Stomach smooth muscle (tissue), 2 donors: Measurements from ENCODE around the gene CCDC18.
A peak's percentile ranks its signal among the peaks of the same experiment; 100 is the strongest.

Source experiments
- H3K27ac ChIP-seq: one replicate; pipeline ENCODE4 v1.7.0; 2013; ENCODE audit warnings: mild to moderate bottlenecking, low read length, inconsistent platforms
- H3K27me3 ChIP-seq, 2 donors: one replicate each; pipeline ENCODE4 v1.7.0; 2013; ENCODE audit warnings: low read length in 2 of 2; ENCODE audit not compliant: insufficient read depth in 2 of 2, control insufficient read depth in 1 of 2
- H3K36me3 ChIP-seq, 2 donors: one replicate each; pipeline ENCODE4 v1.7.0; 2013; ENCODE audit warnings: low read length in 2 of 2; ENCODE audit not compliant: control insufficient read depth in 2 of 2, insufficient read depth in 2 of 2
- H3K4me1 ChIP-seq: one replicate; pipeline ENCODE4 v1.7.0; 2013; ENCODE audit warnings: low read length; ENCODE audit not compliant: control insufficient read depth, insufficient read depth
- H3K4me3 ChIP-seq, 2 donors: one replicate each; pipeline ENCODE4 v1.7.0; 2013; ENCODE audit warnings: low read length in 2 of 2
- H3K9ac ChIP-seq, 2 donors: one replicate each; pipeline ENCODE4 v1.7.0; 2013; ENCODE audit warnings: low read length in 2 of 2, mild to moderate bottlenecking in 1 of 2
- H3K9me3 ChIP-seq, 2 donors: one replicate each; pipeline ENCODE4 v1.7.0; 2013; ENCODE audit warnings: low read length in 2 of 2; ENCODE audit not compliant: control insufficient read depth in 2 of 2
- donor health status: healthy.
- donor health status: Pancreatic carcinoma.

The CCDC18 gene, protein sequence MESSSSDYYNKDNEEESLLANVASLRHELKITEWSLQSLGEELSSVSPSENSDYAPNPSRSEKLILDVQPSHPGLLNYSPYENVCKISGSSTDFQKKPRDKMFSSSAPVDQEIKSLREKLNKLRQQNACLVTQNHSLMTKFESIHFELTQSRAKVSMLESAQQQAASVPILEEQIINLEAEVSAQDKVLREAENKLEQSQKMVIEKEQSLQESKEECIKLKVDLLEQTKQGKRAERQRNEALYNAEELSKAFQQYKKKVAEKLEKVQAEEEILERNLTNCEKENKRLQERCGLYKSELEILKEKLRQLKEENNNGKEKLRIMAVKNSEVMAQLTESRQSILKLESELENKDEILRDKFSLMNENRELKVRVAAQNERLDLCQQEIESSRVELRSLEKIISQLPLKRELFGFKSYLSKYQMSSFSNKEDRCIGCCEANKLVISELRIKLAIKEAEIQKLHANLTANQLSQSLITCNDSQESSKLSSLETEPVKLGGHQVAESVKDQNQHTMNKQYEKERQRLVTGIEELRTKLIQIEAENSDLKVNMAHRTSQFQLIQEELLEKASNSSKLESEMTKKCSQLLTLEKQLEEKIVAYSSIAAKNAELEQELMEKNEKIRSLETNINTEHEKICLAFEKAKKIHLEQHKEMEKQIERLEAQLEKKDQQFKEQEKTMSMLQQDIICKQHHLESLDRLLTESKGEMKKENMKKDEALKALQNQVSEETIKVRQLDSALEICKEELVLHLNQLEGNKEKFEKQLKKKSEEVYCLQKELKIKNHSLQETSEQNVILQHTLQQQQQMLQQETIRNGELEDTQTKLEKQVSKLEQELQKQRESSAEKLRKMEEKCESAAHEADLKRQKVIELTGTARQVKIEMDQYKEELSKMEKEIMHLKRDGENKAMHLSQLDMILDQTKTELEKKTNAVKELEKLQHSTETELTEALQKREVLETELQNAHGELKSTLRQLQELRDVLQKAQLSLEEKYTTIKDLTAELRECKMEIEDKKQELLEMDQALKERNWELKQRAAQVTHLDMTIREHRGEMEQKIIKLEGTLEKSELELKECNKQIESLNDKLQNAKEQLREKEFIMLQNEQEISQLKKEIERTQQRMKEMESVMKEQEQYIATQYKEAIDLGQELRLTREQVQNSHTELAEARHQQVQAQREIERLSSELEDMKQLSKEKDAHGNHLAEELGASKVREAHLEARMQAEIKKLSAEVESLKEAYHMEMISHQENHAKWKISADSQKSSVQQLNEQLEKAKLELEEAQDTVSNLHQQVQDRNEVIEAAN (N-terminal part only)

GRCh38 chr1:93180723-93181613, at the start of gene CCDC18:
TSS of gene CCDC18 (plus strand) at chr1:93180724. CDS start at chr1:93183362, 2,638 bp downstream.
- H3K4me3 ChIP-seq, result peak within 1 kb of the TSS; percentile 91 to 96
- peak within 1 kb of the TSS; percentile 99 for H3K27ac ChIP-seq
- peaks cover 3% of the 10 kb centered on the region for H3K4me1 ChIP-seq
- no peaks in the 10 kb centered on the region for H3K36me3 ChIP-seq
- no peaks in the 10 kb centered on the region for H3K27me3 ChIP-seq
- H3K9ac ChIP-seq, result peak within 1 kb of the TSS; percentile 98 to 99
- no peaks in the 10 kb centered on the region for H3K9me3 ChIP-seq

DNA sequence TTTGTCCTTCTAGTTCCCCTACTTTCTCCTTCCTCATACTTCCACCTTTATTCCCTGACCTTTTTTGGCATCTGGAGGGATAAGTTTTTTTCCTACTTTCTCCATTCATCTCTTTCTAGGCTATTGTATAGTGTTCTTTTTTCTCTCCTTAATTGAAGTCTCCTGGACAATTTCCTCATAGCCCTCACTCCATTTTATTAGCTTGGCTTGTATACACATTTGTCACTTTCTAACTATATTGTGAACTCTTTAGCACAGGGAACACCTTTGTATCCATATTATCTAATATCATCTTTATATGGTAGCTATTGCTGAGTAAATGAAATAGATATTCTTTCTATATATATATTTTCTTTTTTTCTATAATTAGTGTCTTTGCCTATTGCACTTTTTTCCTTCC, 47.9 kb upstream of the CCDC18 start:
- Histone ChIP-seq H3K27me3 (no peaks in the 10 kb centered on the region), H3K27ac (no peak overlapping the region), H3K4me1 (no peaks in the 10 kb centered on the region), H3K36me3 (peaks cover 6 to 21% of the 10 kb centered on the region in 2 donors), H3K9ac (no peak overlapping the region), H3K4me3 (no peak overlapping the region), H3K9me3 (no peaks in the 10 kb centered on the region)

- H3K9me3 ChIP-seq, result no peaks in the 10 kb centered on the region
- no peak overlapping the region for H3K27ac ChIP-seq
- H3K27me3 ChIP-seq, result no peaks in the 10 kb centered on the region
- no peak overlapping the region for H3K4me3 ChIP-seq
- no peak overlapping the region for H3K9ac ChIP-seq
- H3K36me3 ChIP-seq, result peaks cover 6 to 24% of the 10 kb centered on the region in 2 donors
- no peaks in the 10 kb centered on the region for H3K4me1 ChIP-seq
These were observed 44.1 kb upstream of the CCDC18 start for GRCh38 chr1:93136445-93136844.

GRCh38 chr1:93137604-93138292, 42.8 kb upstream of the CCDC18 start:
- H3K9me3 ChIP-seq, result no peaks in the 10 kb centered on the region
- H3K27ac ChIP-seq, result no peak overlapping the region
- peaks cover 6 to 24% of the 10 kb centered on the region in 2 donors for H3K36me3 ChIP-seq
- H3K4me3 ChIP-seq, result no peak overlapping the region
- no peaks in the 10 kb centered on the region for H3K4me1 ChIP-seq
- H3K27me3 ChIP-seq, result no peaks in the 10 kb centered on the region
- H3K9ac ChIP-seq, result no peak overlapping the region

DNA sequence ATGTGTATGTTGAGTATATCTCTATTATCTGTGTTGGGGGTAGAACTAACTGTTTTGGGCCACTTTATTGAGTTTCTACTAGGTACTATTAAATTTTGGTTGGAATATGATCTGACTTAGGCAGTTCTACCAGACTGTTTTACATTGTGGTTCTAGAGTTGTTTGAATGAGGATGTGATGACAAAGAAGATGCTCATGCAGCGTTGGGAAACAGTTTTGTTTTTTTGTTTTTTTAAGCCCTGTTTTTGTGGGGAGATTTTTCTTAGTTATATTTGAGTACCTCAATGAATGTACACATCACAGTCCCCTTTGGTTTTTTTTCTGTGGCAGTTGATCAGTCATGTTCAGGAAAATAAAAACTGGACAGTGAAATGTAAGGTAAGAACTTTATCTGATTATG, 40.4 kb upstream of the CCDC18 start:
- Histone ChIP-seq H3K27ac (no peak overlapping the region), H3K36me3 (peaks cover 4 to 16% of the 10 kb centered on the region in 2 donors), H3K27me3 (no peaks in the 10 kb centered on the region), H3K4me1 (no peaks in the 10 kb centered on the region), H3K9ac (no peak overlapping the region), H3K9me3 (no peaks in the 10 kb centered on the region), H3K4me3 (no peak overlapping the region)

DNA sequence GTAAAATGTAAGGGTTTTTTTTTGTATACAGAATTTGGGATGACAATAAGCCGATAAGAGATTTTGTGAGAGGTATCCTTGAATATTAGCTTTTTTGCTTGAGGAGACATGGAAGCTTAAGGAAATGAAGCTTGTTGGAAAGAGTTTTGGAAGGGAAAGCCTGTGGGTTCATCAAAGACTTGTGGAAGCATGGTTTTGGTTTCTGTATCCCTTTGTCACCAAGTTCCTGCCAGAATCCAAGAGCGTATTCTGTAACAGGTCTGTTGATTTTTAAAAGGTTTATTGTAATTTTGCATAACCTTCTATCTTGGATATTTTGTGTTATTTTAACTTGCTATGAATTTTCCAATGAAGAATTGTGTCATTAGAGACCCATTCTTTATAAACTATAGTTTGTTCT, 38.4 kb upstream of the CCDC18 start:
- no peak overlapping the region for H3K9ac ChIP-seq
- H3K4me1 ChIP-seq, result no peaks in the 10 kb centered on the region
- H3K36me3 ChIP-seq, result peaks cover 0 to 7% of the 10 kb centered on the region in 2 donors
- H3K9me3 ChIP-seq, result no peaks in the 10 kb centered on the region
- H3K27ac ChIP-seq, result no peak overlapping the region
- H3K4me3 ChIP-seq, result no peak overlapping the region
- H3K27me3 ChIP-seq, result no peaks in the 10 kb centered on the region

GRCh38 chr1:93143136-93143535, 37.4 kb upstream of the CCDC18 start:
- Histone ChIP-seq H3K4me3 (no peak overlapping the region), H3K27me3 (no peaks in the 10 kb centered on the region), H3K4me1 (no peaks in the 10 kb centered on the region), H3K9me3 (no peaks in the 10 kb centered on the region), H3K36me3 (no peaks in the 10 kb centered on the region), H3K27ac (no peak overlapping the region), H3K9ac (no peak overlapping the region)

DNA sequence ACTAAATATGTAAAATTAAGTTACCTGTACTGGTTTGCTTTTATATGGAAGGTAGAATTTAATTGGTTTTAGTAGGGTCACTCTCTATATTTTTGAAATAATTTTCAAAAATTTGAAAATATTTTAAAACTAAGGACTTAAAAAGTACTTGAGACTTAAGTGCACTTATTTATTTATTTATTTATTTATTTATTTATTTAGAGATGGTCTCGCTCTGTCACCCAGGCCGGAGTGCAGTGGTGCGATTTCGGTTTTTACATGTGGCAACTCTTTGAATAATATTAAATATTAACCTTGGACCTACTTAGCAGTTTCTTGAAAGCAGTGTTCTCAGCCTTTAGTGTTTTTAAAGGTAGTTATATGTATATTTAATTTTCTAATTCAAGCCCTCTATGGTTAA, 36.8 kb upstream of the CCDC18 start:
- no peak overlapping the region for H3K27ac ChIP-seq
- no peak overlapping the region for H3K9ac ChIP-seq
- H3K36me3 ChIP-seq, result peaks cover 2 to 6% of the 10 kb centered on the region in 2 donors
- H3K4me1 ChIP-seq, result no peaks in the 10 kb centered on the region
- no peak overlapping the region for H3K4me3 ChIP-seq
- H3K27me3 ChIP-seq, result no peaks in the 10 kb centered on the region
- no peaks in the 10 kb centered on the region for H3K9me3 ChIP-seq

DNA sequence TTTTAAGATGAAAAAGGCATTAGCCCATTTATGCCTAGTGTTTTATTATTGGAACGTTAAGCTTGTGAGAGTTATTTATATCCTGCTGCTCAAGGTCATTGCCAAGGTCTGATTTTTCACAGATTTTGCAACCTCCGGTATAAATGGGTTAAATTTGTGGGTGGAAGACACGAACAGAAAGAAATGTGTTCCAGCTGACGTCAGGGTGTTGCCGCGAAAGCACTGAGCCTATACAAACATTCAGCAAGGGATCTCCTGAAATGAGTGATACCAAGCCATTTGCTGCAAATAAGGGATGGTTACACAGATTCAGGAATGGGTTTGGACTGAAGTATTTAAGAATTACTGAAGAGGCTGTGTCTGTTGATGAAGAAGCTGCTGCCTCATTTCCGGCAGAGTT, 32.5 kb upstream of the CCDC18 start:
- no peak overlapping the region for H3K9ac ChIP-seq
- no peaks in the 10 kb centered on the region for H3K27me3 ChIP-seq
- peaks cover 7 to 15% of the 10 kb centered on the region in 2 donors for H3K36me3 ChIP-seq
- H3K9me3 ChIP-seq, result no peaks in the 10 kb centered on the region
- no peaks in the 10 kb centered on the region for H3K4me1 ChIP-seq
- no peak overlapping the region for H3K4me3 ChIP-seq
- H3K27ac ChIP-seq, result no peak overlapping the region
